Calu3 (cell line): ENCODE results near the gene VWA2. TPM values are rescaled to one million over a fixed set of nuclear protein-coding genes. Genes with fewer than 3 reads are reported as not detected.

ENCODE experiments used
- BruUV-seq: library from RNA; stranded (reverse); fragments of 400-500 nt; replicated peaks from 2 replicates; lab custom pipeline; 2021; lab: Mats Ljungman, UMichigan
- CTCF ChIA-PET: fragments of 300-600 bp; sonication (Branson Sonifier 250); formaldehyde crosslinking; loops from one replicate; lab custom pipeline; 2022; ENCODE audit warnings: antibody characterized with exemption; lab: Charles Lee
- DNase-seq: peaks from one replicate; pipeline ENCODE4 v3.0.0; 2022
- H3K27ac Mint-ChIP-seq: one replicate; pipeline ENCODE4 v1.8.0; 2022; ENCODE audit warnings: mixed read lengths; ENCODE audit not compliant: unreplicated experiment
- H3K27me3 Mint-ChIP-seq: one replicate; pipeline ENCODE4 v1.8.0; 2022; ENCODE audit warnings: mixed read lengths; ENCODE audit not compliant: unreplicated experiment
- H3K36me3 Mint-ChIP-seq: one replicate; pipeline ENCODE4 v1.8.0; 2022; ENCODE audit warnings: mild to moderate bottlenecking, moderate library complexity, mixed read lengths; ENCODE audit not compliant: insufficient read depth, unreplicated experiment
- H3K4me1 Mint-ChIP-seq: one replicate; pipeline ENCODE4 v1.8.0; 2022; ENCODE audit warnings: mild to moderate bottlenecking, low read depth, mixed read lengths; ENCODE audit not compliant: unreplicated experiment
- H3K4me3 Mint-ChIP-seq: one replicate; pipeline ENCODE4 v1.8.0; 2022; ENCODE audit warnings: mild to moderate bottlenecking, low read depth, moderate library complexity, mixed read lengths; ENCODE audit not compliant: unreplicated experiment
- H3K9me3 Mint-ChIP-seq: one replicate; pipeline ENCODE4 v1.8.0; 2022; ENCODE audit warnings: low read depth, mixed read lengths; ENCODE audit not compliant: unreplicated experiment
- CTCF ChIP-seq: fragments of 200-600 bp; IDR thresholded peaks from one replicate; pipeline ENCODE4 v1.8.0; 2022; ENCODE audit warnings: antibody characterized with exemption; ENCODE audit not compliant: unreplicated experiment
- intact Hi-C: fragments of 100-400 bp; cut with micrococcal nuclease; formaldehyde crosslinking; loops from one replicate; pipeline ENCODE4 v1.10.0; 2022; ENCODE audit not compliant: unreplicated experiment
- total RNA-seq: library from RNA; stranded (reverse); gene quantifications from 2 replicates; pipeline ENCODE4 v1.2.3, GENCODE V29; 2022

Gene VWA2
- total RNA-seq, 1 experiment from 2014 or later: 4.2 TPM

DNA sequence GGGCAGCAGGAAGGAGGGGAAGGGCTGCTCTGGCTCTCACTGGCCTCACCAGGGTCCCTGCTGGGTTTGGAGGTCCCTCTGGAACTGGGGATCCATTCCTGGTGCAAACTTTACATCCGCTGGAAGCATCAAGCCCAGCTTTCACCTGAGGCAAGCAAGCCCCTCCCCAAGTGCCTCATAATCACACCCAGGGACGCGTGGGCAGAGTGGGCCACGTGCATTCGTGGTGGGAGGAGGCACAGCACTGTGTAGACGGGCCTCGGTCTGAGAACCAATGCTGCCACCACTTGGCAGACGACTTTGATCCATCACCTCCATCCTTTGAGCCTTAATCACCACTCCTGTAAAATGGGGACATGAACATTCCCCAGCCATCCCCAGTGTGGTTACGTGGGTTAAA is 74.1 kb downstream of the VWA2 start:
- no peaks in the 10 kb centered on the region for H3K9me3 Mint-ChIP-seq
- no peaks in the 10 kb centered on the region for H3K4me1 Mint-ChIP-seq
- no peak for TF ChIP-seq CTCF
- CTCF ChIA-PET: interaction anchor here (0.7 kb wide), 1 partner anchor 100 kb away, joined by 7 read pairs; no protein-coding TSS in a partner anchor
- H3K27me3 Mint-ChIP-seq: no peaks in the 10 kb centered on the region
- intact Hi-C loops: no loop called here
- no peak for DNase-seq
- BruUV-seq: no TSS peak
- H3K36me3 Mint-ChIP-seq: peaks cover 4% of the 10 kb centered on the region
- H3K4me3 Mint-ChIP-seq: no peak overlapping the region
- H3K27ac Mint-ChIP-seq: no peak overlapping the region

DNA sequence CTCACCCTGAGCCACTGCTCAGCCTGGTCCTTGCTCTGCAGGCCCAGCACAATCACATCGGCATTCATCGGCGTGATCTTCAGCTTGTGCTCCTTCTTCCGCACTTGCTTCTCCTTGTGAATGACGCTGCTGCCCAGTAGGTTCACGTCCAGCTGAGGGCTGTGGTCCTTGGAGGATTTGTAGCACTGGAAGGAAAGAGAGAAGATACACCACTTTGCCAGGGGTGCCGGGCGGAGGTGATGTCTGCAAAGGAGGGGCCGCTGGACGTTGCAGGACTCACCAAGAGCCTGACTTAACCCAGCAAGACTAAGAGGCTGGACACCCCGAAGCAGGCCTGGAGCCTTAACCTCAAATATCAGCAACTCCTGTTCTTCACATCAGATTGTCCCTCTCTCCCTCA is 74.8 kb downstream of the VWA2 start:
- intact Hi-C loops: no loop called here
- no peak overlapping the region for H3K4me3 Mint-ChIP-seq
- no peaks in the 10 kb centered on the region for H3K4me1 Mint-ChIP-seq
- H3K36me3 Mint-ChIP-seq: peaks cover 4% of the 10 kb centered on the region
- no peaks in the 10 kb centered on the region for H3K9me3 Mint-ChIP-seq
- no TSS peak for BruUV-seq
- TF ChIP-seq CTCF: no peak
- no peaks in the 10 kb centered on the region for H3K27me3 Mint-ChIP-seq
- CTCF ChIA-PET: no interaction called here
- no peak overlapping the region for H3K27ac Mint-ChIP-seq
- DNase-seq: no peak

DNA sequence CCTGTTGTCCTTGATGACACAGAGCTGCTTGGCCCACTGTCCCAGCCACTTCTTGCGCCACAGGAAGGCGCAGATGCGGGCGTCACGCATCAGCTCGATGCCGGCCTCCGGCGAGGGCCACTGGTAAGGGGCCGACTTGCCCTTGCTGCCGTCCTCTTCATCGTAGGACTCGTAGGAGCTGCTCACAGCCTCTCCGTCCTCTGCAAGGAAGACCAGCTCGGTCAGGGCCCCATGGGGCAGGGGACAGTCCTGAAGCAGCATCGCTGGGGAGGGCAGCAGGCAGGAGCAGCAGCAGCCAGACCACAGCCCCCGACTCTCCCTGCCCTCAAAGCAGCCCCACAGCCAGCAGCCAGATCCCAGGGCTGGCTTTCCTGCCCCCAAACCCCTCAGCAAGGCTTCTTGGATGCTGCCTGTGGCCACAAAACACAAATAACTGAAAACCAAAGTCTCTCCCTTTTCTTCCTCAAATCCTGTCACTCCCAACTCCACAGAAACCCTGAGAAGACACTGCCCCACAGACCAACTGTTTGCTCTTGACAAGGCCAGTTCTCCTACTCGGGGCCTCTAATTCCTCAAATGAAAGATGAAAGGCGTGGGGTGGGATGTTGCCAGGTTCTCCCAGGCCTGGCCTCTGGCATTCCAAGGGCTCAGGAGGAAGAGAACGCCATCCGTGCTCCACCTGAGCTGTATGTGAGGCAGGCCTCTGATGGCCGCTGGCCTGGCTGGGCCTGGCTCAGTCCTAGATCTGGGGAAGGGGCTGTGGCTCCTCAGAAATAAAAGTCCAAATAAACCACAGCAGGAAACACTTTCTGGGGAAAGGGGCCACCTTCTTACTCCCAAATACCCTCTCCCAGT is 76.7 kb downstream of the VWA2 start:
- intact Hi-C loops: no loop called here
- no peaks in the 10 kb centered on the region for H3K9me3 Mint-ChIP-seq
- H3K27ac Mint-ChIP-seq: no peak overlapping the region
- no TSS peak for BruUV-seq
- TF ChIP-seq CTCF: no peak
- H3K4me1 Mint-ChIP-seq: peaks cover 5% of the 10 kb centered on the region
- DNase-seq: no peak
- H3K27me3 Mint-ChIP-seq: no peaks in the 10 kb centered on the region
- peaks cover 9% of the 10 kb centered on the region for H3K36me3 Mint-ChIP-seq
- CTCF ChIA-PET: no interaction called here
- no peak overlapping the region for H3K4me3 Mint-ChIP-seq

GRCh38 chr10:114316744-114317143 is 77.7 kb downstream of the VWA2 start:
- Mint-ChIP-seq H3K27ac (no peak overlapping the region), H3K36me3 (peaks cover 10% of the 10 kb centered on the region), H3K4me3 (no peak overlapping the region), H3K4me1 (peaks cover 14% of the 10 kb centered on the region), H3K9me3 (no peaks in the 10 kb centered on the region), H3K27me3 (no peaks in the 10 kb centered on the region)
- BruUV-seq: no TSS peak
- DNase-seq: no peak
- TF ChIP-seq CTCF: no peak
- CTCF ChIA-PET: no interaction called here
- intact Hi-C loops: no loop called here
